HepG2 (cell line): Measurements from ENCODE around the gene SLC38A8.

Experiments used
- MYNN ChIP-seq: sonication (generic); formaldehyde crosslinking; IDR thresholded peaks from 2 replicates; pipeline ENCODE4 v1.4.0; 2020; ENCODE audit warnings: mild to moderate bottlenecking, low read depth, missing genetic modification reagents
- NCOR1 ChIP-seq: fragments of 200-600 bp; sonication (generic); IDR thresholded peaks from 2 replicates; pipeline ENCODE4 v1.7.0; 2017; ENCODE audit warnings: antibody characterized with exemption, low read length, borderline replicate concordance
- ZNF776 ChIP-seq: sonication (generic); formaldehyde crosslinking; IDR thresholded peaks from 2 replicates; pipeline ENCODE4 v1.4.0; 2020; ENCODE audit warnings: mild to moderate bottlenecking, missing genetic modification reagents
- TF ChIP-seq, protein P1 (sequence below): sonication (generic); formaldehyde crosslinking; IDR thresholded peaks from 2 replicates; pipeline ENCODE4 v1.9.0; 2021; ENCODE audit warnings: missing genetic modification reagents, borderline replicate concordance
- TF ChIP-seq, protein P2 (sequence below): fragments of 450-650 bp; IDR thresholded peaks from 2 replicates; pipeline ENCODE4 v1.6.1; 2016

DNA sequence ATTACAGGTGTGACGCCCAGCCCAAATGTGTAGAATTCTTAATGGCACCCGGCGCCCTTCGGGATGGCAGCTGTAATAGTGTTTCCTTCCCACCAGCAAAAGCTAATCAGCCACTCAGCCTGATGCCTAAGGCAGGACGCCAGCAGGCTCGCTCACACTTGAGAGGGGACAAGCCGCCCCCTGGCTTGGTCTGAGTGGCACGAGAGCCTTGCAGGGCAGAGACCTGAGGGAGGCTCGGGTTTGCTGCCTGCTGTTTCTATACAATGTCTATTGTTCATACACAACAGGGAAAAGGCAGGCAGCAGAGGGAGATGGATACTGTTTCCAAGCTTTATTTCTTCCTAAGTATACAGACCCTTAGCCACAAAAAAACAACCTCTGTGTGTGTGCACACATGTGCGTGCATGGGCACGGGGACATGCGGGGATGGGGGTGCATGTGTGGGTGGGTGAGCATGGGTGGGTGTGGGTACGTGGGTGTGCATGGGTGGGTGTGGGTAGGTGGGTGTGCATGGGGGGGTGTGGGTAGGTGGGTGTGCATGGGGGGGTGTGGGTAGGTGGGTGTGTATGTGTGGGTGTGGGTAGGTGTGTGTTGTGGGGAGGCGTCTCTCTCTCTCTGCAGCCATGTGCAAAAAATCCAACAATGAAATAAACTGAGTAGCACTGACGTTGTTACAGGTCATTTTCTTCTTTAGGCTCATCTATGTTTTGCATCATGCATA, 10.0 kb downstream of the SLC38A8 start:
- TF ChIP-seq MYNN (CRISPR knock-in tag) (no peak), ZNF776 (CRISPR knock-in tag) (no peak), NCOR1 (no peak)
- TF ChIP-seq, protein P1, sequence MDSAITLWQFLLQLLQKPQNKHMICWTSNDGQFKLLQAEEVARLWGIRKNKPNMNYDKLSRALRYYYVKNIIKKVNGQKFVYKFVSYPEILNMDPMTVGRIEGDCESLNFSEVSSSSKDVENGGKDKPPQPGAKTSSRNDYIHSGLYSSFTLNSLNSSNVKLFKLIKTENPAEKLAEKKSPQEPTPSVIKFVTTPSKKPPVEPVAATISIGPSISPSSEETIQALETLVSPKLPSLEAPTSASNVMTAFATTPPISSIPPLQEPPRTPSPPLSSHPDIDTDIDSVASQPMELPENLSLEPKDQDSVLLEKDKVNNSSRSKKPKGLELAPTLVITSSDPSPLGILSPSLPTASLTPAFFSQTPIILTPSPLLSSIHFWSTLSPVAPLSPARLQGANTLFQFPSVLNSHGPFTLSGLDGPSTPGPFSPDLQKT (CRISPR knock-in tag): no peak
- TF ChIP-seq, protein P2, sequence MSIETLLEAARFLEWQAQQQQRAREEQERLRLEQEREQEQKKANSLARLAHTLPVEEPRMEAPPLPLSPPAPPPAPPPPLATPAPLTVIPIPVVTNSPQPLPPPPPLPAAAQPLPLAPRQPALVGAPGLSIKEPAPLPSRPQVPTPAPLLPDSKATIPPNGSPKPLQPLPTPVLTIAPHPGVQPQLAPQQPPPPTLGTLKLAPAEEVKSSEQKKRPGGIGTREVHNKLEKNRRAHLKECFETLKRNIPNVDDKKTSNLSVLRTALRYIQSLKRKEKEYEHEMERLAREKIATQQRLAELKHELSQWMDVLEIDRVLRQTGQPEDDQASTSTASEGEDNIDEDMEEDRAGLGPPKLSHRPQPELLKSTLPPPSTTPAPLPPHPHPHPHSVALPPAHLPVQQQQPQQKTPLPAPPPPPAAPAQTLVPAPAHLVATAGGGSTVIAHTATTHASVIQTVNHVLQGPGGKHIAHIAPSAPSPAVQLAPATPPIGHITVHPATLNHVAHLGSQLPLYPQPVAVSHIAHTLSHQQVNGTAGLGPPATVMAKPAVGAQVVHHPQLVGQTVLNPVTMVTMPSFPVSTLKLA: no peak
